CD4-positive, alpha-beta memory T cell (primary cell): ENCODE results near the gene C16orf74. TPM values are rescaled to one million over a fixed set of nuclear protein-coding genes. Genes with fewer than 3 reads are reported as not detected.

Experiments
- CTCF ChIA-PET: fragments of 350-600 bp; sonication (Branson Sonifier 250); formaldehyde crosslinking; loops from one replicate; lab custom pipeline; 2021; ENCODE audit warnings: inconsistent platforms; ENCODE audit not compliant: partially characterized antibody; lab: Charles Lee
- POLR2A ChIA-PET: fragments of 350-600 bp; sonication (Branson Sonifier 250); formaldehyde crosslinking; loops from one replicate; lab custom pipeline; 2021; ENCODE audit not compliant: partially characterized antibody; lab: Charles Lee
- DNase-seq, 5 donors: peaks; one replicate each; pipeline versions ENCODE4 v3.0.0 to v3.0.0-alpha.2; 2020 to 2022; ENCODE audit warnings: mixed read lengths in 1 of 5
- H3K27ac ChIP-seq: one replicate; pipeline ENCODE4 v1.7.0; 2013; ENCODE audit warnings: low read depth, low read length
- H3K27me3 ChIP-seq: 2 replicates; pipeline ENCODE4 v1.7.0; 2013; ENCODE audit warnings: mild to moderate bottlenecking, low read length, moderate library complexity; ENCODE audit not compliant: insufficient read depth
- H3K36me3 ChIP-seq: 2 replicates; pipeline ENCODE4 v1.7.0; 2013; ENCODE audit warnings: mild to moderate bottlenecking, low read length, moderate library complexity; ENCODE audit not compliant: insufficient read depth
- H3K4me1 ChIP-seq: 2 replicates; pipeline ENCODE4 v1.7.0; 2013; ENCODE audit warnings: mild to moderate bottlenecking, low read length, moderate library complexity; ENCODE audit not compliant: insufficient read depth
- H3K4me3 ChIP-seq, 2 donors: one replicate each; pipeline ENCODE4 v1.7.0; 2013; ENCODE audit warnings: low read length in 2 of 2, mild to moderate bottlenecking in 1 of 2
- H3K9me3 ChIP-seq, 2 donors: one replicate each; pipeline ENCODE4 v1.7.0; 2013; ENCODE audit warnings: low read length in 2 of 2, control low read depth in 1 of 2; ENCODE audit not compliant: control insufficient read depth in 1 of 2
- H3K27ac Mint-ChIP-seq, 7 donors: one replicate each; pipeline ENCODE4 v1.8.0; 2020 to 2021; ENCODE audit warnings: mixed read lengths in 7 of 7, mild to moderate bottlenecking in 6 of 7, inconsistent platforms in 3 of 7, moderate library complexity in 3 of 7
- H3K27me3 Mint-ChIP-seq, 2 donors: one replicate each; pipeline ENCODE4 v1.8.0; 2020 to 2021; ENCODE audit warnings: mixed read lengths in 2 of 2
- H3K36me3 Mint-ChIP-seq, 2 donors: one replicate each; pipeline ENCODE4 v1.8.0; 2020 to 2021; ENCODE audit warnings: mixed read lengths in 2 of 2, inconsistent platforms in 1 of 2, mild to moderate bottlenecking in 1 of 2
- H3K4me1 Mint-ChIP-seq, 4 donors: one replicate each; pipeline ENCODE4 v1.8.0; 2020 to 2021; ENCODE audit warnings: mixed read lengths in 4 of 4, mild to moderate bottlenecking in 1 of 4
- H3K4me3 Mint-ChIP-seq, 8 donors: one replicate each; pipeline ENCODE4 v1.8.0; 2020 to 2021; ENCODE audit warnings: mixed read lengths in 8 of 8, mild to moderate bottlenecking in 7 of 8, moderate library complexity in 6 of 8, inconsistent platforms in 3 of 8
- H3K9me3 Mint-ChIP-seq, 8 donors: one replicate each; pipeline ENCODE4 v1.8.0; 2020 to 2021; ENCODE audit warnings: mixed read lengths in 8 of 8, mild to moderate bottlenecking in 5 of 8, inconsistent platforms in 3 of 8, moderate library complexity in 1 of 8
- intact Hi-C: fragments of 100-400 bp; cut with micrococcal nuclease; formaldehyde crosslinking; loops from one replicate; pipeline ENCODE4 v1.15.1; 2023
- polyA plus RNA-seq, 2 donors: library from polyadenylated mRNA; unstranded; fragments of 300-500 nt; fragmentation: Illumina TruSeq; gene quantifications; one replicate each; pipeline ENCODE4 v1.2.3, GENCODE V29; 2021
- total RNA-seq, 2 experiments: library from RNA; stranded (reverse); gene quantifications; one replicate each; pipeline ENCODE4 v1.2.3, GENCODE V29; 2021

C16orf74 gene
- total and polyA plus RNA-seq, 4 experiments from 2014 or later: 11.7 to 16.5 (median 14.3) TPM

GRCh38 chr16:85715169-85716021 lies 35.5 kb downstream of the C16orf74 start:
- Mint-ChIP-seq H3K4me1 (peaks cover 3 to 15% (median 8%) of the 10 kb centered on the region in 4 donors), H3K27me3 (peaks cover 2 to 7% of the 10 kb centered on the region in 2 donors), H3K4me3 (peak overlapping the region in 1 of 8 donors; percentile 45), H3K9me3 (peaks cover 0 to 12% (median 4%) of the 10 kb centered on the region in 8 donors), H3K27ac (peak overlapping the region in 3 of 7 donors; percentile 13 to 59 (median 58)), H3K36me3 (peaks cover 4 to 9% of the 10 kb centered on the region in 2 donors)
- Histone ChIP-seq H3K27ac (no peak overlapping the region), H3K9me3 (no peaks in the 10 kb centered on the region), H3K4me3 (no peak overlapping the region), H3K27me3 (no peaks in the 10 kb centered on the region), H3K36me3 (no peaks in the 10 kb centered on the region), H3K4me1 (peaks cover 6% of the 10 kb centered on the region)
- intact Hi-C loops: loop anchor here (2.0 kb wide), 1 partner anchor 323 kb away; no protein-coding TSS in a partner anchor
- CTCF ChIA-PET: interaction anchor here (0.6 to 2.8 kb wide), 3 partner anchors 11 to 358 kb away, joined by 3 to 22 read pairs (median 3); no protein-coding TSS in a partner anchor
- POLR2A ChIA-PET: no interaction called here
- DNase-seq: no peak

- Histone ChIP-seq H3K36me3 (no peaks in the 10 kb centered on the region), H3K27me3 (no peaks in the 10 kb centered on the region), H3K9me3 (no peaks in the 10 kb centered on the region), H3K4me3 (no peak overlapping the region), H3K4me1 (peaks cover 6% of the 10 kb centered on the region), H3K27ac (no peak overlapping the region)
- H3K36me3 Mint-ChIP-seq: peaks cover 4 to 9% of the 10 kb centered on the region in 2 donors
- DNase-seq: no peak
- H3K9me3 Mint-ChIP-seq: peaks cover 0 to 12% (median 4%) of the 10 kb centered on the region in 8 donors
- POLR2A ChIA-PET: no interaction called here
- no peak overlapping the region for H3K27ac Mint-ChIP-seq
- peaks cover 2 to 12% (median 4%) of the 10 kb centered on the region in 4 donors for H3K4me1 Mint-ChIP-seq
- intact Hi-C loops: no loop called here
- CTCF ChIA-PET: no interaction called here
- peaks cover under 1 to 7% of the 10 kb centered on the region in 2 donors for H3K27me3 Mint-ChIP-seq
- H3K4me3 Mint-ChIP-seq: no peak overlapping the region
Observed at GRCh38 chr16:85712801-85713200, 38.1 kb downstream of the C16orf74 start.

- no peak overlapping the region for H3K27ac ChIP-seq
- Mint-ChIP-seq H3K4me3 (no peak overlapping the region), H3K4me1 (peaks cover 0 to 9% (median 4%) of the 10 kb centered on the region in 4 donors), H3K27ac (peak overlapping the region in 1 of 7 donors; percentile 64), H3K27me3 (peaks cover 0 to 6% of the 10 kb centered on the region in 2 donors), H3K36me3 (peaks cover 4 to 9% of the 10 kb centered on the region in 2 donors), H3K9me3 (peaks cover 0 to 12% (median 4%) of the 10 kb centered on the region in 8 donors)
- H3K36me3 ChIP-seq: no peaks in the 10 kb centered on the region
- ChIA-PET POLR2A (no interaction called here), CTCF (interaction anchor here (0.8 kb wide), 1 partner anchor 12 kb away, joined by 3 read pairs; no protein-coding TSS in a partner anchor)
- intact Hi-C loops: no loop called here
- no peak for DNase-seq
- no peaks in the 10 kb centered on the region for H3K9me3 ChIP-seq
- no peak overlapping the region for H3K4me3 ChIP-seq
- peaks cover 6% of the 10 kb centered on the region for H3K4me1 ChIP-seq
- no peaks in the 10 kb centered on the region for H3K27me3 ChIP-seq
Observed at GRCh38 chr16:85711982-85712587, 38.8 kb downstream of the C16orf74 start.

- H3K27me3 Mint-ChIP-seq: peaks cover 0 to 6% of the 10 kb centered on the region in 2 donors
- peaks cover 0 to 12% (median 4%) of the 10 kb centered on the region in 8 donors for H3K9me3 Mint-ChIP-seq
- peaks cover 0 to 6% (median 3%) of the 10 kb centered on the region in 4 donors for H3K4me1 Mint-ChIP-seq
- H3K36me3 Mint-ChIP-seq: peaks cover 4 to 9% of the 10 kb centered on the region in 2 donors
- no peaks in the 10 kb centered on the region for H3K9me3 ChIP-seq
- H3K27ac Mint-ChIP-seq: peak overlapping the region in 1 of 7 donors; percentile 57
- ChIA-PET CTCF (no interaction called here), POLR2A (no interaction called here)
- no peak overlapping the region for H3K27ac ChIP-seq
- H3K4me3 Mint-ChIP-seq: no peak overlapping the region
- no peak overlapping the region for H3K4me3 ChIP-seq
- H3K27me3 ChIP-seq: no peaks in the 10 kb centered on the region
- H3K36me3 ChIP-seq: no peaks in the 10 kb centered on the region
- intact Hi-C loops: no loop called here
- no peak for DNase-seq
- H3K4me1 ChIP-seq: peaks cover 6% of the 10 kb centered on the region
Observed at GRCh38 chr16:85710732-85711131, 40.2 kb downstream of the C16orf74 start.

GRCh38 chr16:85709766-85710585 lies 40.9 kb downstream of the C16orf74 start:
- H3K27me3 ChIP-seq: no peaks in the 10 kb centered on the region
- Mint-ChIP-seq H3K4me1 (peaks cover 0 to 1% (median 0%) of the 10 kb centered on the region in 4 donors), H3K27me3 (peaks cover 0 to 3% of the 10 kb centered on the region in 2 donors), H3K9me3 (peaks cover 0 to 12% (median 4%) of the 10 kb centered on the region in 8 donors), H3K27ac (no peak overlapping the region), H3K4me3 (no peak overlapping the region), H3K36me3 (peaks cover 4 to 9% of the 10 kb centered on the region in 2 donors)
- ChIA-PET CTCF (no interaction called here), POLR2A (no interaction called here)
- no peaks in the 10 kb centered on the region for H3K9me3 ChIP-seq
- no peaks in the 10 kb centered on the region for H3K4me1 ChIP-seq
- no peak overlapping the region for H3K27ac ChIP-seq
- H3K36me3 ChIP-seq: no peaks in the 10 kb centered on the region
- DNase-seq: no peak
- H3K4me3 ChIP-seq: no peak overlapping the region
- intact Hi-C loops: no loop called here

GRCh38 chr16:85708338-85708737 lies 42.6 kb downstream of the C16orf74 start:
- H3K4me1 ChIP-seq: no peaks in the 10 kb centered on the region
- H3K27me3 ChIP-seq: no peaks in the 10 kb centered on the region
- no peak overlapping the region for H3K4me3 ChIP-seq
- H3K4me1 Mint-ChIP-seq: peaks cover 0 to 1% (median 0%) of the 10 kb centered on the region in 4 donors
- H3K27ac ChIP-seq: no peak overlapping the region
- H3K36me3 Mint-ChIP-seq: peaks cover 4 to 9% of the 10 kb centered on the region in 2 donors
- H3K9me3 ChIP-seq: no peaks in the 10 kb centered on the region
- no peak for DNase-seq
- H3K27ac Mint-ChIP-seq: no peak overlapping the region
- peaks cover 0 to 3% of the 10 kb centered on the region in 2 donors for H3K27me3 Mint-ChIP-seq
- ChIA-PET POLR2A (no interaction called here), CTCF (no interaction called here)
- peaks cover 0 to 12% (median 4%) of the 10 kb centered on the region in 8 donors for H3K9me3 Mint-ChIP-seq
- no peak overlapping the region for H3K4me3 Mint-ChIP-seq
- no peaks in the 10 kb centered on the region for H3K36me3 ChIP-seq
- intact Hi-C loops: no loop called here
